DMS 273 (cell line): Measurements from ENCODE around the gene AKT3.
"Not testable (repeated sequence)": the region's sequence is repeated elsewhere in the genome, so short reads cannot be mapped to it uniquely, and the experiment has no call there.

Source experiments
- DNase-seq: peaks from one replicate; lab custom pipeline; 2025; ENCODE audit not compliant: unreplicated experiment; lab: John Stamatoyannopoulos, UW

AKT3 gene

GRCh38 chr1:243842161-243842560 is 7.9 kb downstream of the AKT3 start:
- DNase-seq, result no peak

GRCh38 chr1:243841507-243841906 is 8.5 kb downstream of the AKT3 start:
- no peak for DNase-seq

- DNase-seq, result no peak
Measured at GRCh38 chr1:243837907-243838535, 12.0 kb downstream of the AKT3 start.

- DNase-seq, result no peak
Measured at GRCh38 chr1:243834130-243834529, 15.9 kb downstream of the AKT3 start.

GRCh38 chr1:243831463-243831862 is 18.6 kb downstream of the AKT3 start:
- DNase-seq, result no peak

- no peak for DNase-seq
Measured at GRCh38 chr1:243827206-243827605, 22.8 kb downstream of the AKT3 start.

- DNase-seq, result not testable (repeated sequence)
Measured at GRCh38 chr1:243824907-243825306, 25.1 kb downstream of the AKT3 start.

- no peak for DNase-seq
Measured at GRCh38 chr1:243821177-243821680, 28.8 kb downstream of the AKT3 start.

- no peak for DNase-seq
Measured at GRCh38 chr1:243819438-243819839, 30.6 kb downstream of the AKT3 start.

GRCh38 chr1:243818978-243819377 is 31.1 kb downstream of the AKT3 start:
- DNase-seq, result no peak

GRCh38 chr1:243814718-243815117 is 35.3 kb downstream of the AKT3 start:
- no peak for DNase-seq

- DNase-seq, result not testable (repeated sequence)
Measured at GRCh38 chr1:243807346-243807745, 42.7 kb downstream of the AKT3 start.

- no peak for DNase-seq
Measured at GRCh38 chr1:243806310-243806709, 43.7 kb downstream of the AKT3 start.

GRCh38 chr1:243802736-243803135 is 47.3 kb downstream of the AKT3 start:
- no peak for DNase-seq

GRCh38 chr1:243801378-243801777 is 48.7 kb downstream of the AKT3 start:
- no peak for DNase-seq

- no peak for DNase-seq
Measured at GRCh38 chr1:243799908-243800307, 50.1 kb downstream of the AKT3 start.

GRCh38 chr1:243798726-243799125 is 51.3 kb downstream of the AKT3 start:
- no peak for DNase-seq

- DNase-seq, result no peak
Measured at GRCh38 chr1:243796016-243796415, 54.0 kb downstream of the AKT3 start.

GRCh38 chr1:243793298-243793697 is 56.7 kb downstream of the AKT3 start:
- no peak for DNase-seq

- DNase-seq, result no peak
Measured at GRCh38 chr1:243792891-243793290, 57.2 kb downstream of the AKT3 start.

GRCh38 chr1:243792401-243792800 is 57.6 kb downstream of the AKT3 start:
- DNase-seq, result no peak

GRCh38 chr1:243791586-243792267 is 58.3 kb downstream of the AKT3 start:
- no peak for DNase-seq

- DNase-seq, result no peak
Measured at GRCh38 chr1:243790404-243790803, 59.6 kb downstream of the AKT3 start.
